Endothelial cell (in vitro differentiated cells): ENCODE measurements around the gene AGTR2. TPM values are rescaled to one million over a fixed set of nuclear protein-coding genes. Genes with fewer than 3 reads are reported as not detected.
"Not testable (repeated sequence)": the region's sequence is repeated elsewhere in the genome, so short reads cannot be mapped to it uniquely, and the experiment has no call there.

Source experiments
- DNase-seq: peaks from one replicate; pipeline ENCODE4 v3.0.0; 2021; ENCODE audit warnings: low spot score
- H3K27ac Mint-ChIP-seq: one replicate; pipeline ENCODE4 v1.8.0; 2021; ENCODE audit warnings: mixed read lengths, inconsistent platforms; ENCODE audit not compliant: unreplicated experiment
- H3K27me3 Mint-ChIP-seq: one replicate; pipeline ENCODE4 v1.8.0; 2021; ENCODE audit warnings: mild to moderate bottlenecking, moderate library complexity, mixed read lengths, inconsistent platforms; ENCODE audit not compliant: unreplicated experiment
- H3K36me3 Mint-ChIP-seq: one replicate; pipeline ENCODE4 v1.8.0; 2021; ENCODE audit warnings: mild to moderate bottlenecking, low read depth, mixed read lengths, inconsistent platforms; ENCODE audit not compliant: unreplicated experiment
- H3K4me1 Mint-ChIP-seq: one replicate; pipeline ENCODE4 v1.8.0; 2021; ENCODE audit warnings: mild to moderate bottlenecking, mixed read lengths, inconsistent platforms; ENCODE audit not compliant: unreplicated experiment
- H3K4me3 Mint-ChIP-seq: one replicate; pipeline ENCODE4 v1.8.0; 2021; ENCODE audit warnings: mild to moderate bottlenecking, mixed read lengths, inconsistent platforms; ENCODE audit not compliant: unreplicated experiment
- H3K9me3 Mint-ChIP-seq: one replicate; pipeline ENCODE4 v1.8.0; 2021; ENCODE audit warnings: mixed read lengths, inconsistent platforms; ENCODE audit not compliant: unreplicated experiment
- CTCF ChIP-seq: fragments of 200-600 bp; sonication (generic); IDR thresholded peaks from one replicate; pipeline ENCODE4 v1.5.0; 2021; ENCODE audit warnings: antibody characterized with exemption; ENCODE audit not compliant: unreplicated experiment
- total RNA-seq: library from RNA; stranded (reverse); fragmentation: NEBNext Ultra II Directional; extraction: Animal tissue kit (Norgen Biotek cat#: 25700); gene quantifications from one replicate; pipeline ENCODE4 v1.2.1, GENCODE V29; 2021; ENCODE audit not compliant: unreplicated experiment

AGTR2 gene
- total RNA-seq, 1 donor from 2014 or later = 0.13 TPM

GRCh38 chrX:116213262-116213661 is 42.7 kb downstream of the AGTR2 start:
- DNase-seq = no peak
- H3K36me3 Mint-ChIP-seq = no peaks in the 10 kb centered on the region
- no peaks in the 10 kb centered on the region for H3K27me3 Mint-ChIP-seq
- TF ChIP-seq CTCF = no peak
- H3K4me1 Mint-ChIP-seq = no peaks in the 10 kb centered on the region
- H3K4me3 Mint-ChIP-seq = no peak overlapping the region
- no peak overlapping the region for H3K27ac Mint-ChIP-seq
- no peaks in the 10 kb centered on the region for H3K9me3 Mint-ChIP-seq

GRCh38 chrX:116217080-116217479 is 46.5 kb downstream of the AGTR2 start:
- not testable (repeated sequence) for H3K36me3 Mint-ChIP-seq, H3K4me3 Mint-ChIP-seq, DNase-seq, H3K4me1 Mint-ChIP-seq, H3K27ac Mint-ChIP-seq, H3K9me3 Mint-ChIP-seq, H3K27me3 Mint-ChIP-seq
